ENCODE results near the gene EIF2S3B. TPM values are rescaled to one million over a fixed set of nuclear protein-coding genes. Genes with fewer than 3 reads are reported as not detected.

Gene EIF2S3B
- total and polyA plus RNA-seq, 4 donors, result 0.25 to 0.51 (median 0.51) TPM; not detected in 1

DNA sequence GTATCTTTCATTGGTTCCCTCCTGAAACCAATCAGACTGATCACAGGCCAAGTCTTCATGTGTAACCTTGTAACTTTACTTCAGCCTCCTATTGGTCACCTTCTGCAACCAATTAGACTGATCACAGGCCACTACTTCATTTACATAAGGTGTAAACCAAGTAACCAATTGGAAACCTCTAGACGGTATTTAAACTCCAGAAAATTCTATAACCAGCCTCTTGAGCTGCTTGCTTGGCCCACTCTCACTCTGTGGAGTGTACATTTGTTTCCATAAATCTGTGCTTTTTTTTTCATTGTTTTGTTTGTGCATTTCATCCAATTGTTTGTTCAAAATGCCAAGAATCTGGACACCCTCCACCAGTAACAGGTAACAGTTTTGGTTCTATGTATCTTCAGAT, 47.5 kb downstream of the EIF2S3B start:
- TF ChIP-seq HNF4A (conservative IDR thresholded peaks at IDR 0.05), result no peak
- TF ChIP-seq FOXA1 (IDR thresholded peaks at IDR 0.05), result no peak
- TF ChIP-seq, protein P1, sequence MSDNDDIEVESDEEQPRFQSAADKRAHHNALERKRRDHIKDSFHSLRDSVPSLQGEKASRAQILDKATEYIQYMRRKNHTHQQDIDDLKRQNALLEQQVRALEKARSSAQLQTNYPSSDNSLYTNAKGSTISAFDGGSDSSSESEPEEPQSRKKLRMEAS (IDR thresholded peaks at IDR 0.05), result no peak
- H3K27me3 ChIP-seq (ENCODE audit: control insufficient read depth in 4 of 4, insufficient read depth in 4 of 4, low read length in 3 of 4), result peaks cover 0 to 5% (median 0%) of the 10 kb centered on the region in 4 donors
- H3K9ac ChIP-seq (ENCODE audit: low read depth in 1 of 2, low read length in 2 of 2), result no peak overlapping the region
- H3K9me3 ChIP-seq (ENCODE audit: control insufficient read depth in 4 of 4, low read length in 3 of 4), result no peaks in the 10 kb centered on the region
- no peaks in the 10 kb centered on the region for H3K4me1 ChIP-seq (ENCODE audit: control insufficient read depth in 4 of 4, insufficient read depth in 4 of 4, low read length in 3 of 4)
- H3K27ac ChIP-seq (ENCODE audit: low read depth in 1 of 2, low read length in 2 of 2), result no peak overlapping the region
- no peaks in the 10 kb centered on the region for H3K36me3 ChIP-seq (ENCODE audit: control insufficient read depth in 4 of 4, insufficient read depth in 3 of 4, low read depth in 1 of 4, low read length in 3 of 4)
- DNase-seq (ENCODE audit: low spot score), result no peak
- WGBS, result 87% methylated on average over 1 of the region's 1 CpG
- H3K4me3 ChIP-seq (ENCODE audit: low read depth in 1 of 3, low read length in 3 of 3), result no peak overlapping the region

DNA sequence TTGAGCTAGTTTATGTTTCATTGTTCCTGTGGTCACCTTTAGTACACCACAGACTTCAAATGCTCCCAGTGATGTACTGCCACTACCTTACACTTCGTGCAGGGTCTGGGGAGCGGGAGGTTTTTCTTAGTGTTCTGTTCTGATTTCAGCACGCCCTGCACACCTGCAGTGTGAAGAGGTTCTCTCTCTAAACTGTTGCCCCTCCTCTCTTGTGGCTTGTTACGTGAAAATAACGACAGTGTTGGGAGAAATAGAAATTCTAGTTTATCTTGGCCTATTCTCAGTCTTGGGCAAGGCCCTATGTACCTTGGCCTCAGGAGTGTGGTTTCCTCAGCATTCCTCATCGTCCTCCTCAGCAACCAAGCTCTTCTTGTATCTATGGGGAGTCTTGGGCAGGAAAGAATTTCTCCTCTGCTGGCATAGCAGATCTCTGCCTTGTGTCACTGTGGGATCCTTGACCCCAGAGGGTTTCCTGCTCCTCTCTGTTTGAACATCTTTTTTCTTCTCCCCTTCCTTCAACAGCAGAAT, 48.6 kb downstream of the EIF2S3B start:
- 81% methylated on average over 6 of the region's 6 CpGs for WGBS
- Histone ChIP-seq H3K27me3 (ENCODE audit: control insufficient read depth in 4 of 4, insufficient read depth in 4 of 4, low read length in 3 of 4) (peaks cover 0 to 7% (median 0%) of the 10 kb centered on the region in 4 donors), H3K9ac (ENCODE audit: low read depth in 1 of 2, low read length in 2 of 2) (no peak overlapping the region), H3K9me3 (ENCODE audit: control insufficient read depth in 4 of 4, low read length in 3 of 4) (no peaks in the 10 kb centered on the region), H3K4me3 (ENCODE audit: low read depth in 1 of 3, low read length in 3 of 3) (no peak overlapping the region), H3K4me1 (ENCODE audit: control insufficient read depth in 4 of 4, insufficient read depth in 4 of 4, low read length in 3 of 4) (no peaks in the 10 kb centered on the region), H3K27ac (ENCODE audit: low read depth in 1 of 2, low read length in 2 of 2) (no peak overlapping the region), H3K36me3 (ENCODE audit: control insufficient read depth in 4 of 4, insufficient read depth in 3 of 4, low read depth in 1 of 4, low read length in 3 of 4) (no peaks in the 10 kb centered on the region)
- no peak for TF ChIP-seq SP1 (IDR thresholded peaks at IDR 0.05)
- no peak for TF ChIP-seq FOXA1 (IDR thresholded peaks at IDR 0.05)
- TF ChIP-seq, protein P2, sequence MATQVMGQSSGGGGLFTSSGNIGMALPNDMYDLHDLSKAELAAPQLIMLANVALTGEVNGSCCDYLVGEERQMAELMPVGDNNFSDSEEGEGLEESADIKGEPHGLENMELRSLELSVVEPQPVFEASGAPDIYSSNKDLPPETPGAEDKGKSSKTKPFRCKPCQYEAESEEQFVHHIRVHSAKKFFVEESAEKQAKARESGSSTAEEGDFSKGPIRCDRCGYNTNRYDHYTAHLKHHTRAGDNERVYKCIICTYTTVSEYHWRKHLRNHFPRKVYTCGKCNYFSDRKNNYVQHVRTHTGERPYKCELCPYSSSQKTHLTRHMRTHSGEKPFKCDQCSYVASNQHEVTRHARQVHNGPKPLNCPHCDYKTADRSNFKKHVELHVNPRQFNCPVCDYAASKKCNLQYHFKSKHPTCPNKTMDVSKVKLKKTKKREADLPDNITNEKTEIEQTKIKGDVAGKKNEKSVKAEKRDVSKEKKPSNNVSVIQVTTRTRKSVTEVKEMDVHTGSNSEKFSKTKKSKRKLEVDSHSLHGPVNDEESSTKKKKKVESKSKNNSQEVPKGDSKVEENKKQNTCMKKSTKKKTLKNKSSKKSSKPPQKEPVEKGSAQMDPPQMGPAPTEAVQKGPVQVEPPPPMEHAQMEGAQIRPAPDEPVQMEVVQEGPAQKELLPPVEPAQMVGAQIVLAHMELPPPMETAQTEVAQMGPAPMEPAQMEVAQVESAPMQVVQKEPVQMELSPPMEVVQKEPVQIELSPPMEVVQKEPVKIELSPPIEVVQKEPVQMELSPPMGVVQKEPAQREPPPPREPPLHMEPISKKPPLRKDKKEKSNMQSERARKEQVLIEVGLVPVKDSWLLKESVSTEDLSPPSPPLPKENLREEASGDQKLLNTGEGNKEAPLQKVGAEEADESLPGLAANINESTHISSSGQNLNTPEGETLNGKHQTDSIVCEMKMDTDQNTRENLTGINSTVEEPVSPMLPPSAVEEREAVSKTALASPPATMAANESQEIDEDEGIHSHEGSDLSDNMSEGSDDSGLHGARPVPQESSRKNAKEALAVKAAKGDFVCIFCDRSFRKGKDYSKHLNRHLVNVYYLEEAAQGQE (IDR thresholded peaks at IDR 0.05), result no peak
- no peak for TF ChIP-seq TAF1 (conservative IDR thresholded peaks at IDR 0.05)
- TF ChIP-seq FOXA2 (IDR thresholded peaks at IDR 0.05), result no peak
- TF ChIP-seq HNF4G (IDR thresholded peaks at IDR 0.05), result no peak
- TF ChIP-seq JUND (IDR thresholded peaks at IDR 0.05), result no peak
- TF ChIP-seq, protein P3, sequence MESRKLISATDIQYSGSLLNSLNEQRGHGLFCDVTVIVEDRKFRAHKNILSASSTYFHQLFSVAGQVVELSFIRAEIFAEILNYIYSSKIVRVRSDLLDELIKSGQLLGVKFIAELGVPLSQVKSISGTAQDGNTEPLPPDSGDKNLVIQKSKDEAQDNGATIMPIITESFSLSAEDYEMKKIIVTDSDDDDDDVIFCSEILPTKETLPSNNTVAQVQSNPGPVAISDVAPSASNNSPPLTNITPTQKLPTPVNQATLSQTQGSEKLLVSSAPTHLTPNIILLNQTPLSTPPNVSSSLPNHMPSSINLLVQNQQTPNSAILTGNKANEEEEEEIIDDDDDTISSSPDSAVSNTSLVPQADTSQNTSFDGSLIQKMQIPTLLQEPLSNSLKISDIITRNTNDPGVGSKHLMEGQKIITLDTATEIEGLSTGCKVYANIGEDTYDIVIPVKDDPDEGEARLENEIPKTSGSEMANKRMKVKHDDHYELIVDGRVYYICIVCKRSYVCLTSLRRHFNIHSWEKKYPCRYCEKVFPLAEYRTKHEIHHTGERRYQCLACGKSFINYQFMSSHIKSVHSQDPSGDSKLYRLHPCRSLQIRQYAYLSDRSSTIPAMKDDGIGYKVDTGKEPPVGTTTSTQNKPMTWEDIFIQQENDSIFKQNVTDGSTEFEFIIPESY (IDR thresholded peaks at IDR 0.05), result no peak
- TF ChIP-seq RXRA (IDR thresholded peaks at IDR 0.05), result no peak
- TF ChIP-seq, protein P1 (IDR thresholded peaks at IDR 0.05), result no peak
- TF ChIP-seq HNF4A (conservative IDR thresholded peaks at IDR 0.05), result no peak
- TF ChIP-seq, protein P4, sequence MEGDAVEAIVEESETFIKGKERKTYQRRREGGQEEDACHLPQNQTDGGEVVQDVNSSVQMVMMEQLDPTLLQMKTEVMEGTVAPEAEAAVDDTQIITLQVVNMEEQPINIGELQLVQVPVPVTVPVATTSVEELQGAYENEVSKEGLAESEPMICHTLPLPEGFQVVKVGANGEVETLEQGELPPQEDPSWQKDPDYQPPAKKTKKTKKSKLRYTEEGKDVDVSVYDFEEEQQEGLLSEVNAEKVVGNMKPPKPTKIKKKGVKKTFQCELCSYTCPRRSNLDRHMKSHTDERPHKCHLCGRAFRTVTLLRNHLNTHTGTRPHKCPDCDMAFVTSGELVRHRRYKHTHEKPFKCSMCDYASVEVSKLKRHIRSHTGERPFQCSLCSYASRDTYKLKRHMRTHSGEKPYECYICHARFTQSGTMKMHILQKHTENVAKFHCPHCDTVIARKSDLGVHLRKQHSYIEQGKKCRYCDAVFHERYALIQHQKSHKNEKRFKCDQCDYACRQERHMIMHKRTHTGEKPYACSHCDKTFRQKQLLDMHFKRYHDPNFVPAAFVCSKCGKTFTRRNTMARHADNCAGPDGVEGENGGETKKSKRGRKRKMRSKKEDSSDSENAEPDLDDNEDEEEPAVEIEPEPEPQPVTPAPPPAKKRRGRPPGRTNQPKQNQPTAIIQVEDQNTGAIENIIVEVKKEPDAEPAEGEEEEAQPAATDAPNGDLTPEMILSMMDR (IDR thresholded peaks at IDR 0.05; ENCODE audit: low read depth, low read length, missing input control), result no peak
- TF ChIP-seq, protein P5, sequence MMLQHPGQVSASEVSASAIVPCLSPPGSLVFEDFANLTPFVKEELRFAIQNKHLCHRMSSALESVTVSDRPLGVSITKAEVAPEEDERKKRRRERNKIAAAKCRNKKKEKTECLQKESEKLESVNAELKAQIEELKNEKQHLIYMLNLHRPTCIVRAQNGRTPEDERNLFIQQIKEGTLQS (IDR thresholded peaks at IDR 0.05), result no peak
- no peak for TF ChIP-seq GABPA (IDR thresholded peaks at IDR 0.05 in 1 of 2, conservative IDR thresholded peaks at IDR 0.05 in 1 of 2)
- TF ChIP-seq EGR1 (IDR thresholded peaks at IDR 0.05; ENCODE audit: low read depth in 2 of 2), result no peak
- no peak for TF ChIP-seq RAD21 (IDR thresholded peaks at IDR 0.05)
- no peak for TF ChIP-seq NR2F2 (IDR thresholded peaks at IDR 0.05)
- no peak for TF ChIP-seq YY1 (IDR thresholded peaks at IDR 0.05)
- DNase-seq (ENCODE audit: low spot score), result no peak
